ENCODE results near the gene CA9. TPM values are rescaled to one million over a fixed set of nuclear protein-coding genes. Genes with fewer than 3 reads are reported as not detected.

Gene CA9
- total RNA-seq, 1 donor from 2014 or later = not detected

GRCh38 chr9:35726931-35727330 lies 53.2 kb downstream of the CA9 start:
- peaks cover 96% of the 10 kb centered on the region for H3K79me2 ChIP-seq (ENCODE audit: insufficient read depth, low read length)
- H3K4me1 ChIP-seq (ENCODE audit: insufficient read depth, low read length) = peaks cover 46% of the 10 kb centered on the region
- no peaks in the 10 kb centered on the region for H3K27me3 ChIP-seq (ENCODE audit: insufficient read depth, low read length)
- H3K4me3 Mint-ChIP-seq (ENCODE audit: unreplicated experiment) = no peak overlapping the region
- no peaks in the 10 kb centered on the region for H3K27me3 Mint-ChIP-seq (ENCODE audit: low read depth, unreplicated experiment)
- H2AFZ ChIP-seq (ENCODE audit: low read depth, low read length) = no peak overlapping the region
- no peak for TF ChIP-seq CTCF (IDR thresholded peaks at IDR 0.05; ENCODE audit: insufficient read depth, low read depth, low read length)
- TF ChIP-seq EZH2 (IDR thresholded peaks at IDR 0.05; ENCODE audit: insufficient read depth, low read length) = no peak
- H3K9me3 Mint-ChIP-seq (ENCODE audit: unreplicated experiment) = no peaks in the 10 kb centered on the region
- no peak overlapping the region for H3K27ac Mint-ChIP-seq (ENCODE audit: unreplicated experiment)
- peak overlapping the region; percentile 99 for H3K4me2 ChIP-seq (ENCODE audit: low read length)
- peaks cover 7% of the 10 kb centered on the region for H3K4me1 Mint-ChIP-seq (ENCODE audit: low read depth, unreplicated experiment)
- peaks cover 27% of the 10 kb centered on the region for H3K36me3 Mint-ChIP-seq (ENCODE audit: low read depth, unreplicated experiment)
- peak overlapping the region; percentile 92 for H3K27ac ChIP-seq (ENCODE audit: low read depth, low read length)
- H3K4me3 ChIP-seq (ENCODE audit: insufficient read depth, low read depth, low read length) = peak overlapping the region; percentile 93
- FAIRE-seq (no peak), DNase-seq (ENCODE audit: low read depth) (peak; percentile 36)
- no peaks in the 10 kb centered on the region for H3K9me3 ChIP-seq (ENCODE audit: insufficient read depth, low read depth, low read length)
- peak overlapping the region; percentile 91 for H3K9ac ChIP-seq (ENCODE audit: low read length)
- peaks cover 37% of the 10 kb centered on the region for H3K36me3 ChIP-seq (ENCODE audit: insufficient read depth, low read length)
- H4K20me1 ChIP-seq (ENCODE audit: insufficient read depth, low read length) = peaks cover 71% of the 10 kb centered on the region

- peak overlapping the region; percentile 92 for H3K27ac ChIP-seq (ENCODE audit: low read depth, low read length)
- peak overlapping the region; percentile 93 for H3K4me3 ChIP-seq (ENCODE audit: insufficient read depth, low read depth, low read length)
- H3K79me2 ChIP-seq (ENCODE audit: insufficient read depth, low read length) = peaks cover 90% of the 10 kb centered on the region
- H3K27me3 Mint-ChIP-seq (ENCODE audit: low read depth, unreplicated experiment) = no peaks in the 10 kb centered on the region
- H3K4me1 Mint-ChIP-seq (ENCODE audit: low read depth, unreplicated experiment) = peaks cover 7% of the 10 kb centered on the region
- H3K27ac Mint-ChIP-seq (ENCODE audit: unreplicated experiment) = no peak overlapping the region
- H3K9me3 Mint-ChIP-seq (ENCODE audit: unreplicated experiment) = no peaks in the 10 kb centered on the region
- no peak for TF ChIP-seq EZH2 (IDR thresholded peaks at IDR 0.05; ENCODE audit: insufficient read depth, low read length)
- TF ChIP-seq CTCF (IDR thresholded peaks at IDR 0.05; ENCODE audit: insufficient read depth, low read depth, low read length) = no peak
- no peak for FAIRE-seq
- peak overlapping the region; percentile 91 for H3K9ac ChIP-seq (ENCODE audit: low read length)
- H3K9me3 ChIP-seq (ENCODE audit: insufficient read depth, low read depth, low read length) = no peaks in the 10 kb centered on the region
- no peaks in the 10 kb centered on the region for H3K27me3 ChIP-seq (ENCODE audit: insufficient read depth, low read length)
- H3K4me1 ChIP-seq (ENCODE audit: insufficient read depth, low read length) = peaks cover 46% of the 10 kb centered on the region
- H3K36me3 ChIP-seq (ENCODE audit: insufficient read depth, low read length) = peaks cover 30% of the 10 kb centered on the region
- peaks cover 22% of the 10 kb centered on the region for H3K36me3 Mint-ChIP-seq (ENCODE audit: low read depth, unreplicated experiment)
- DNase-seq (ENCODE audit: low read depth) = no peak
- H4K20me1 ChIP-seq (ENCODE audit: insufficient read depth, low read length) = peaks cover 64% of the 10 kb centered on the region
- H3K4me2 ChIP-seq (ENCODE audit: low read length) = peak overlapping the region; percentile 99
- H3K4me3 Mint-ChIP-seq (ENCODE audit: unreplicated experiment) = no peak overlapping the region
- H2AFZ ChIP-seq (ENCODE audit: low read depth, low read length) = no peak overlapping the region
These were observed 53.9 kb downstream of the CA9 start for GRCh38 chr9:35727676-35728040.

GRCh38 chr9:35728041-35728971 lies 54.6 kb downstream of the CA9 start:
- Mint-ChIP-seq H3K27me3 (ENCODE audit: low read depth, unreplicated experiment) (no peaks in the 10 kb centered on the region), H3K4me1 (ENCODE audit: low read depth, unreplicated experiment) (peaks cover 7% of the 10 kb centered on the region), H3K27ac (ENCODE audit: unreplicated experiment) (no peak overlapping the region), H3K4me3 (ENCODE audit: unreplicated experiment) (no peak overlapping the region), H3K36me3 (ENCODE audit: low read depth, unreplicated experiment) (peaks cover 20% of the 10 kb centered on the region), H3K9me3 (ENCODE audit: unreplicated experiment) (no peaks in the 10 kb centered on the region)
- Histone ChIP-seq H4K20me1 (ENCODE audit: insufficient read depth, low read length) (peaks cover 65% of the 10 kb centered on the region), H3K36me3 (ENCODE audit: insufficient read depth, low read length) (peaks cover 27% of the 10 kb centered on the region), H3K9me3 (ENCODE audit: insufficient read depth, low read depth, low read length) (no peaks in the 10 kb centered on the region), H3K9ac (ENCODE audit: low read length) (peak overlapping the region; percentile 91), H3K4me3 (ENCODE audit: insufficient read depth, low read depth, low read length) (peak overlapping the region; percentile 93), H3K4me1 (ENCODE audit: insufficient read depth, low read length) (peaks cover 47% of the 10 kb centered on the region), H3K4me2 (ENCODE audit: low read length) (peak overlapping the region; percentile 99), H3K27me3 (ENCODE audit: insufficient read depth, low read length) (no peaks in the 10 kb centered on the region), H3K79me2 (ENCODE audit: insufficient read depth, low read length) (peaks cover 93% of the 10 kb centered on the region), H2AFZ (ENCODE audit: low read depth, low read length) (no peak overlapping the region), H3K27ac (ENCODE audit: low read depth, low read length) (peak overlapping the region; percentile 92)
- DNase-seq (ENCODE audit: low read depth) (peak; percentile 86), FAIRE-seq (peak; percentile 73)
- TF ChIP-seq CTCF (IDR thresholded peaks at IDR 0.05; ENCODE audit: insufficient read depth, low read depth, low read length) (no peak), EZH2 (IDR thresholded peaks at IDR 0.05; ENCODE audit: insufficient read depth, low read length) (no peak)

All from astrocyte (in vitro differentiated cells and primary cell).